Measurements from ENCODE around the gene ZNF81. TPM values are rescaled to one million over a fixed set of nuclear protein-coding genes. Genes with fewer than 3 reads are reported as not detected.
A peak's percentile ranks its signal among the peaks of the same experiment; 100 is the strongest.

The ZNF81 gene
- total and polyA plus RNA-seq, 4 experiments from 2014 or later: 1.3 to 11.5 (median 5.7) TPM

DNA sequence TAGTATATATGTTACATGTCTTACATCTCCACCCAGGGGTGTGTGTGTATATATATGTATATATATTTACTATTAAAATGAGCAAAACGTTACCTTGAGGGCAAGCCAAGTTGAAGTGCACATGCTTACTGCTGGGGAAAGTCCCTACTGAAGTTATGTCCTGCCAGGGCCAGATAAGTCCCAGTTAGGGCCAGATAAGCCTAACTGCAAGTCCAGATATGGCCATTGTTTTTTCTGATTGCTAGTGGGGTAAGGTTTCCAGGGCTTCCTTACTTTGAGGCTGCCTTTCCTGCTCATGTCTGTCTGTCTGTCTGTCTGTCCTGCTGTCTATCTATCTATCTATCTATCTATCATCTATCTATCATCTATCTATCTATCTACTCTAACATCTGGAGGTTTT is 19.3 kb upstream of the ZNF81 start:
- no peak overlapping the region for H3K4me3 ChIP-seq (ENCODE audit: low read length in 2 of 2)
- no peaks in the 10 kb centered on the region for H3K36me3 Mint-ChIP-seq
- H3K4me1 ChIP-seq (ENCODE audit: insufficient read depth, low read length): no peaks in the 10 kb centered on the region
- intact Hi-C loops (cut with micrococcal nuclease): no loop called here
- POLR2A ChIA-PET (ENCODE audit: partially characterized antibody): no interaction called here
- DNase-seq: no peak
- H3K27ac Mint-ChIP-seq: no peak overlapping the region
- H3K27me3 Mint-ChIP-seq: no peaks in the 10 kb centered on the region
- no peaks in the 10 kb centered on the region for H3K27me3 ChIP-seq (ENCODE audit: insufficient read depth, low read length)
- H3K9me3 ChIP-seq (ENCODE audit: control insufficient read depth in 1 of 2, low read length in 2 of 2): no peaks in the 10 kb centered on the region
- H3K9me3 Mint-ChIP-seq: peaks cover 0 to 2% (median 0%) of the 10 kb centered on the region in 8 donors
- CTCF ChIA-PET (ENCODE audit: partially characterized antibody): no interaction called here
- H3K36me3 ChIP-seq (ENCODE audit: insufficient read depth, low read length): no peaks in the 10 kb centered on the region
- H3K27ac ChIP-seq (ENCODE audit: low read depth, low read length): no peak overlapping the region
- H3K4me1 Mint-ChIP-seq: peaks cover 0 to 2% (median 0%) of the 10 kb centered on the region in 4 donors
- no peak overlapping the region for H3K4me3 Mint-ChIP-seq

DNA sequence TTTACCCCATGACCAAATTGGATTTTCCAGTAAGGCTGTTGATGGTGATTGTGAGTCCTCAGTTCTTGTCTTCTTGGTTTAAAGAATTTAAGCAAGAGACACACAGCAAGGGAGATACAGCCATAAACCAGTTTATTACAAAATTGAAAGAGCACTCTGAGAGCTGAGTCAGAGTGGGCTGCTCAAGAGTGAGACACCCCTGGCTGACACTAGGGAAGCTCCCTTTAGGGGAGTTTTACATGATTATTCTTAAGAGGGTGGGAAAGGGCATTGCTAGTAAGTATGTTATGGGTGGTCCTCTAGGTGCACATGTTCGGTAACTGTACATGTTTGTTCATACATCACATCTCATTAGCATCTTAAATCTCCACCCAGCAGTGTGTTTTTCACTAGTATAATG is 18.8 kb upstream of the ZNF81 start:
- ChIA-PET CTCF (ENCODE audit: partially characterized antibody) (no interaction called here), POLR2A (ENCODE audit: partially characterized antibody) (no interaction called here)
- DNase-seq: no peak
- no peak overlapping the region for H3K4me3 ChIP-seq (ENCODE audit: low read length in 2 of 2)
- no peak overlapping the region for H3K4me3 Mint-ChIP-seq
- H3K4me1 ChIP-seq (ENCODE audit: insufficient read depth, low read length): no peaks in the 10 kb centered on the region
- no peak overlapping the region for H3K27ac Mint-ChIP-seq
- H3K9me3 Mint-ChIP-seq: peaks cover 0 to 2% (median 0%) of the 10 kb centered on the region in 8 donors
- H3K4me1 Mint-ChIP-seq: peaks cover 3 to 5% (median 4%) of the 10 kb centered on the region in 4 donors
- H3K27me3 Mint-ChIP-seq: no peaks in the 10 kb centered on the region
- no peaks in the 10 kb centered on the region for H3K9me3 ChIP-seq (ENCODE audit: control insufficient read depth in 1 of 2, low read length in 2 of 2)
- H3K36me3 ChIP-seq (ENCODE audit: insufficient read depth, low read length): no peaks in the 10 kb centered on the region
- intact Hi-C loops (cut with micrococcal nuclease): no loop called here
- H3K27ac ChIP-seq (ENCODE audit: low read depth, low read length): no peak overlapping the region
- no peaks in the 10 kb centered on the region for H3K36me3 Mint-ChIP-seq
- no peaks in the 10 kb centered on the region for H3K27me3 ChIP-seq (ENCODE audit: insufficient read depth, low read length)

DNA sequence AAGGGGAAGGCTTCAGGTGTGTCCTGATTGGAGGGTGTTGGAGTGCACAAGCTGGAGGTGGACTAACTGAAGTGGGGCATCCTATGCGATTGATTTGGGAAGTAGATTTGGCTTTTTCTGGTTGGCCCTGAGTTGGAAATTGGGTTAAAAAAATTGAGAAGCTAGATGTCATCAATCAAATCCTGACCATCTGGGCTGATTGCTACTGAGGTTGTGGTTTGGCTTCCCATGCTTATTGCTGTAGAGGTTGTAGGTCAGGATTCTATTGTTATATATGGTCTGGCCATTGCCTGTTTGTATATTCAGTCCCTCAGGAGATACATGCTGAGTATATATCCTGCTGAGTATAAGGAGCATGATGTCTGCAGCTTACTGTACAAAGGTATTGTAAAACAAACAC is 7.7 kb upstream of the ZNF81 start:
- CTCF ChIA-PET (ENCODE audit: partially characterized antibody): no interaction called here
- POLR2A ChIA-PET (ENCODE audit: partially characterized antibody): interaction anchor here (0.9 kb wide), 1 partner anchor 192 kb away, joined by 3 read pairs; no protein-coding TSS in a partner anchor

DNA sequence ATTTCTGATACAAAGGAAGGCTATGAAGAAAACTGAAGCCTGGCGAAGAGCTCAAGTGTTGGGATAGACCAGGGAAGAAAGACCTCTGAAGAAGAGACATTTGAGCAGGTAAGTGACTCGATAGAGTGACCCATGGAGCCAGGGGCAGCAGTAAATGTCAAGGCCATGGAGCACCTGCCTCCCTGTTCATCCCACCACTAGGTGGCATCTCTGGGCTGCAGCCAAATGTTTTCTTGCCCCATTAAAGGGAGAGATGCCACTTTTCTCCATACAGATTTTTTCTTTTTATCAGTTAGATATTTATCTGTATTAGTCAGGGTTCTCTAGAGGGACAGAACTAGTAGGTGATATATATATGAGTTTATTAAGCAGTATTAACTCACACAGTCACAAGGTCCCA is 4.9 kb upstream of the ZNF81 start:
- DNase-seq: peak; percentile 47 to 58 (median 52)
- no peak overlapping the region for H3K27ac Mint-ChIP-seq
- intact Hi-C loops (cut with micrococcal nuclease): loop anchor here (1.0 kb wide), 1 partner anchor 195 kb away; no protein-coding TSS in a partner anchor
- Histone ChIP-seq H3K9me3 (ENCODE audit: control insufficient read depth in 1 of 2, low read length in 2 of 2) (no peaks in the 10 kb centered on the region), H3K27ac (ENCODE audit: low read depth, low read length) (no peak overlapping the region), H3K36me3 (ENCODE audit: insufficient read depth, low read length) (no peaks in the 10 kb centered on the region), H3K27me3 (ENCODE audit: insufficient read depth, low read length) (no peaks in the 10 kb centered on the region), H3K4me1 (ENCODE audit: insufficient read depth, low read length) (peaks cover 6% of the 10 kb centered on the region), H3K4me3 (ENCODE audit: low read length in 2 of 2) (no peak overlapping the region)
- ChIA-PET POLR2A (ENCODE audit: partially characterized antibody) (interaction anchor here (1.4 kb wide), 2 partner anchors 190 to 195 kb away, joined by 3 to 5 read pairs; no protein-coding TSS in a partner anchor), CTCF (ENCODE audit: partially characterized antibody) (interaction anchor here (0.7 to 2.2 kb wide), 8 partner anchors 9 to 198 kb away, joined by 3 to 25 read pairs (median 4); no protein-coding TSS in a partner anchor)
- no peaks in the 10 kb centered on the region for H3K27me3 Mint-ChIP-seq
- peaks cover 0 to 6% of the 10 kb centered on the region in 2 donors for H3K36me3 Mint-ChIP-seq
- peaks cover 1 to 9% (median 5%) of the 10 kb centered on the region in 4 donors for H3K4me1 Mint-ChIP-seq
- no peaks in the 10 kb centered on the region for H3K9me3 Mint-ChIP-seq
- no peak overlapping the region for H3K4me3 Mint-ChIP-seq

More for the DNA sequence above, 7.7 kb upstream of the ZNF81 start:
- Histone ChIP-seq H3K4me3 (ENCODE audit: low read length in 2 of 2) (no peak overlapping the region), H3K4me1 (ENCODE audit: insufficient read depth, low read length) (no peaks in the 10 kb centered on the region), H3K27ac (ENCODE audit: low read depth, low read length) (no peak overlapping the region), H3K27me3 (ENCODE audit: insufficient read depth, low read length) (no peaks in the 10 kb centered on the region), H3K36me3 (ENCODE audit: insufficient read depth, low read length) (no peaks in the 10 kb centered on the region), H3K9me3 (ENCODE audit: control insufficient read depth in 1 of 2, low read length in 2 of 2) (no peaks in the 10 kb centered on the region)
- H3K27ac Mint-ChIP-seq: no peak overlapping the region
- no peaks in the 10 kb centered on the region for H3K4me1 Mint-ChIP-seq
- no peaks in the 10 kb centered on the region for H3K27me3 Mint-ChIP-seq
- DNase-seq: no peak
- no peaks in the 10 kb centered on the region for H3K36me3 Mint-ChIP-seq
- no peak overlapping the region for H3K4me3 Mint-ChIP-seq
- H3K9me3 Mint-ChIP-seq: no peaks in the 10 kb centered on the region
- intact Hi-C loops (cut with micrococcal nuclease): no loop called here

DNA sequence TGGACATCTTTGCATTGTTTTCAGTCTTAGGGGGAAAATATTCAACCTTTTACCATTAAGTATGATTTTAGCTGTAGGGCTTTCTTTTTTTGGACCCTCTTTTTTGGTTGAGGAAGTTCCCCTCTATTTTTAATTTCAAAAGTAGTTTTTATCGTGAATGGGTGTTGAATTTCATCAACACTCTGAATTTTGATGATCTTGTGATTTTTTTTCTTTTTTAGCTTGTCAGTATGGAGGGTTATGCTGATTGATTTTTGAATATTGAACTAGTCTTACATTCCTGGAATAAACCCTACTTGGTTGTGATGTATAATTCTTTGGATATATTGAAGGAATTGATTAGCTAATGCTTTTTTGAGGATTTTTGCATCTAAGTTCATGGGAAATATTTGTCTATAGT is 1.7 kb downstream of the ZNF81 start:
- H3K27ac Mint-ChIP-seq: no peak overlapping the region

DNA sequence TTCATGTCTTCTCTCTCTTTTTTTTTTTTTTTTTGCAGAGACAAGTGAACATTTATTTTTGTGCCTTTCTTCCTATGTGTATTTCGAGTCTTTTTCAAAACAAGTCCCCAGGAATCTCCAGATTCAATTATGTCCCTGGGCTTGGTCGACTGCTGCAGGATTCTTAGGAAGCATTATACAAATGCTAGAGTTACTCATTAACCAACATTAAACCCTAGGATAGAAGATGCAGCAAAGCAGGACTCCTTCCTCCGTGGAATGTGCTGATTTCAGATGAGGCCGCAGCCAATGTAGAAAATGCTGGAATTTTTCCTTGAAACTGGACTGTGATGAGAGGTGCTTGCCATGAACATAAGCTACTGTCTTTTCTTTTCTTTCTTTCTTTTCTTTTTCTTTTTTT is 3.4 kb downstream of the ZNF81 start:
- Mint-ChIP-seq H3K4me3 (no peak overlapping the region), H3K9me3 (no peaks in the 10 kb centered on the region)
- DNase-seq: no peak

More for the DNA sequence above, 1.7 kb downstream of the ZNF81 start:
- no peaks in the 10 kb centered on the region for H3K9me3 Mint-ChIP-seq
- POLR2A ChIA-PET (ENCODE audit: partially characterized antibody): no interaction called here
- Histone ChIP-seq H3K4me3 (ENCODE audit: low read length in 2 of 2) (no peak overlapping the region), H3K9me3 (ENCODE audit: control insufficient read depth in 1 of 2, low read length in 2 of 2) (no peaks in the 10 kb centered on the region), H3K36me3 (ENCODE audit: insufficient read depth, low read length) (no peaks in the 10 kb centered on the region), H3K4me1 (ENCODE audit: insufficient read depth, low read length) (peaks cover 16% of the 10 kb centered on the region), H3K27ac (ENCODE audit: low read depth, low read length) (no peak overlapping the region), H3K27me3 (ENCODE audit: insufficient read depth, low read length) (no peaks in the 10 kb centered on the region)
- intact Hi-C loops (cut with micrococcal nuclease): loop anchor here (5.0 kb wide), 3 partner anchors 164 to 281 kb away; partner anchors contain the start of genes UXT and ZNF182
- peak overlapping the region in 3 of 8 donors; percentile 4 to 54 (median 22) for H3K4me3 Mint-ChIP-seq
- H3K36me3 Mint-ChIP-seq: peaks cover 0 to 10% of the 10 kb centered on the region in 2 donors
- CTCF ChIA-PET (ENCODE audit: partially characterized antibody): no interaction called here
- DNase-seq: no peak
- H3K27me3 Mint-ChIP-seq: no peaks in the 10 kb centered on the region
- peaks cover 6 to 24% (median 15%) of the 10 kb centered on the region in 4 donors for H3K4me1 Mint-ChIP-seq

DNA sequence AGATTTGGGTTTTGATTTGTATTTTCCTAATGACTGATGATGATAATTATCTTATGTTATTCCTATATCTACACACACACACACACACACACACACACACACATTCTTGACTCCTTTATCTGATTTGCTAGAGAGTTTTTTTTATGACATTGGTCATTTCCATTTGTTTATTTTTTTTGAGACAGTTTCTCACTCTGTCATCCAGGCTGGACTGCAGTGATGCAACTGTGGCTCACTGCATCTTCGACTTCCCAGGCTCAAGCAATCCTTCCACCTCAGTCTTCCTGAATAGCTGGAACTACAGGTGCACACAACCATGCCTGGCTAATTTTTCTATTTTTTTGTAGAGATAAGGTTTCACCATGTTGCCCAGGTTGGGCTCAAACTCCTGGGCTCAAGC is 6.7 kb downstream of the ZNF81 start:
- peaks cover 0 to 5% (median 2%) of the 10 kb centered on the region in 4 donors for H3K4me1 Mint-ChIP-seq
- H3K27me3 Mint-ChIP-seq: no peaks in the 10 kb centered on the region
- ChIA-PET CTCF (ENCODE audit: partially characterized antibody) (interaction anchor here (1.1 kb wide), 1 partner anchor 11 kb away, joined by 5 read pairs; no protein-coding TSS in a partner anchor), POLR2A (ENCODE audit: partially characterized antibody) (interaction anchor here (0.7 kb wide), 1 partner anchor 251 kb away, joined by 3 read pairs; no protein-coding TSS in a partner anchor)
- H3K36me3 ChIP-seq (ENCODE audit: insufficient read depth, low read length): peaks cover 6% of the 10 kb centered on the region
- H3K27me3 ChIP-seq (ENCODE audit: insufficient read depth, low read length): no peaks in the 10 kb centered on the region
- no peaks in the 10 kb centered on the region for H3K9me3 ChIP-seq (ENCODE audit: control insufficient read depth in 1 of 2, low read length in 2 of 2)
- no peak overlapping the region for H3K27ac ChIP-seq (ENCODE audit: low read depth, low read length)
- H3K4me3 ChIP-seq (ENCODE audit: low read length in 2 of 2): no peak overlapping the region
- H3K9me3 Mint-ChIP-seq: no peaks in the 10 kb centered on the region
- H3K4me1 ChIP-seq (ENCODE audit: insufficient read depth, low read length): no peaks in the 10 kb centered on the region
- no peak for DNase-seq
- no peak overlapping the region for H3K27ac Mint-ChIP-seq
- intact Hi-C loops (cut with micrococcal nuclease): no loop called here
- H3K36me3 Mint-ChIP-seq: peaks cover 6 to 14% of the 10 kb centered on the region in 2 donors
- H3K4me3 Mint-ChIP-seq: no peak overlapping the region

More for the DNA sequence above, 3.4 kb downstream of the ZNF81 start:
- Histone ChIP-seq H3K27ac (ENCODE audit: low read depth, low read length) (no peak overlapping the region), H3K27me3 (ENCODE audit: insufficient read depth, low read length) (no peaks in the 10 kb centered on the region), H3K36me3 (ENCODE audit: insufficient read depth, low read length) (no peaks in the 10 kb centered on the region), H3K4me1 (ENCODE audit: insufficient read depth, low read length) (peaks cover 16% of the 10 kb centered on the region), H3K4me3 (ENCODE audit: low read length in 2 of 2) (no peak overlapping the region), H3K9me3 (ENCODE audit: control insufficient read depth in 1 of 2, low read length in 2 of 2) (no peaks in the 10 kb centered on the region)
- H3K36me3 Mint-ChIP-seq: peaks cover 0 to 10% of the 10 kb centered on the region in 2 donors
- H3K4me1 Mint-ChIP-seq: peaks cover 6 to 24% (median 15%) of the 10 kb centered on the region in 4 donors
- H3K27ac Mint-ChIP-seq: no peak overlapping the region
- intact Hi-C loops (cut with micrococcal nuclease): no loop called here
- H3K27me3 Mint-ChIP-seq: no peaks in the 10 kb centered on the region
- CTCF ChIA-PET (ENCODE audit: partially characterized antibody): no interaction called here
- POLR2A ChIA-PET (ENCODE audit: partially characterized antibody): no interaction called here
